Suprapubic skin (tissue), 3 donors: ENCODE results near the gene TCHH.

Source experiments
- CTCF ChIP-seq, 2 donors: fragments of 200-600 bp in 1 of 2; fragments of 450-650 bp in 1 of 2; sonication (generic) in 1 of 2; IDR thresholded peaks; one replicate each; pipeline ENCODE4 v1.5.1; 2016 to 2019; ENCODE audit warnings: antibody characterized with exemption in 2 of 2, mild to moderate bottlenecking in 1 of 2, moderate library complexity in 1 of 2
- POLR2AphosphoS5 ChIP-seq, 3 donors: sonication (generic); formaldehyde crosslinking; IDR thresholded peaks; one replicate each; pipeline ENCODE4 v1.6.1; 2017; ENCODE audit warnings: antibody characterized with exemption in 3 of 3

GRCh38 chr1:152109231-152109997 lies 5.8 kb downstream of the TCHH start:
- no peak for TF ChIP-seq CTCF (IDR thresholded peaks at IDR 0.05)
- TF ChIP-seq POLR2AphosphoS5 (IDR thresholded peaks at IDR 0.05), result no peak
